Activated T-helper 1 cell treated with anti-CD3 and anti-CD28 coated beads, Interleukin-12 subunit alpha, Interleukin-12 subunit beta, Interleukin-2, Interleukin-4 antibody, amounts not matched to agents 30 ng/mL and 10 ng/mL and 1 ng/mL, durations not matched to agents 14 hours and 24 hours and 36 hours (primary cell): ENCODE results near the gene OSBPL8. TPM values are rescaled to one million over a fixed set of nuclear protein-coding genes. Genes with fewer than 3 reads are reported as not detected.
"Not testable (repeated sequence)": the region's sequence is repeated elsewhere in the genome, so short reads cannot be mapped to it uniquely, and the experiment has no call there.

Source experiments
- DNase-seq: peaks from one replicate; pipeline ENCODE4 v3.0.0; 2021; ENCODE audit warnings: low spot score
- H3K27ac Mint-ChIP-seq: one replicate; pipeline ENCODE4 v1.8.0; 2021; ENCODE audit warnings: mild to moderate bottlenecking, mixed read lengths
- H3K27me3 Mint-ChIP-seq: one replicate; pipeline ENCODE4 v1.8.0; 2022; ENCODE audit warnings: mild to moderate bottlenecking, moderate library complexity, mixed read lengths; ENCODE audit not compliant: insufficient read depth
- H3K36me3 Mint-ChIP-seq: one replicate; pipeline ENCODE4 v1.8.0; 2021; ENCODE audit warnings: low read depth, mixed read lengths
- H3K4me1 Mint-ChIP-seq: one replicate; pipeline ENCODE4 v1.8.0; 2021; ENCODE audit warnings: low read depth, mixed read lengths
- H3K4me3 Mint-ChIP-seq: one replicate; pipeline ENCODE4 v1.8.0; 2021; ENCODE audit warnings: mild to moderate bottlenecking, moderate library complexity, mixed read lengths
- H3K9me3 Mint-ChIP-seq: one replicate; pipeline ENCODE4 v1.8.0; 2021; ENCODE audit warnings: mixed read lengths
- intact Hi-C: fragments of 100-400 bp; cut with micrococcal nuclease; formaldehyde crosslinking; loops from one replicate; pipeline ENCODE4 v1.15.1; 2024
- total RNA-seq: library from RNA; stranded (reverse); gene quantifications from 2 replicates; pipeline ENCODE4 v1.2.3, GENCODE V29; 2022

Gene OSBPL8
- total RNA-seq, 1 donor from 2014 or later = 86.9 TPM

DNA sequence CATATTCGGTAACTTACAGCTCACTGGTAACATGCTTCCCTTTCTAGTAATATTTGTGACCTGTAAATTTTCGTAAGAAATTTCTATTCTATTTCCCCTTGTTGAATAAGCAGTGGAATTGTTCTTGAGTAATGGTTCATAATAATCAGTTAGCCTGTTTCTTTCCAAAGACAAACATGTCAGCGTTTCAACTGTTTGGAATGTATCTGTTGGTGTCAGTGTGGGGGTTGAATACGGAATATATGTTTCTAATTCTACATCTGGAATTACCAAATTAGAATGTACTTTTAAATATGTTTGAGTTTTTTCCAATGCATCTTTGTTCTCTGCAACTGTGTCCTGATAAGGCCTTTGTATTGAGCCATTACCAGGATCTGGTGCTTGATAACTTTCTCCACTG lies 213.3 kb downstream of the OSBPL8 start:
- Mint-ChIP-seq H3K36me3 (peaks cover 3% of the 10 kb centered on the region), H3K9me3 (no peaks in the 10 kb centered on the region), H3K27ac (peak overlapping the region; percentile 14), H3K4me1 (peaks cover 35% of the 10 kb centered on the region), H3K4me3 (peak overlapping the region; percentile 52), H3K27me3 (peaks cover 4% of the 10 kb centered on the region)
- intact Hi-C loops = loop anchor here (2.0 to 10.0 kb wide), 6 partner anchors 71 to 1014 kb away; partner anchors contain the start of genes CAPS2, GLIPR1L1 and ZDHHC17
- DNase-seq = no peak

DNA sequence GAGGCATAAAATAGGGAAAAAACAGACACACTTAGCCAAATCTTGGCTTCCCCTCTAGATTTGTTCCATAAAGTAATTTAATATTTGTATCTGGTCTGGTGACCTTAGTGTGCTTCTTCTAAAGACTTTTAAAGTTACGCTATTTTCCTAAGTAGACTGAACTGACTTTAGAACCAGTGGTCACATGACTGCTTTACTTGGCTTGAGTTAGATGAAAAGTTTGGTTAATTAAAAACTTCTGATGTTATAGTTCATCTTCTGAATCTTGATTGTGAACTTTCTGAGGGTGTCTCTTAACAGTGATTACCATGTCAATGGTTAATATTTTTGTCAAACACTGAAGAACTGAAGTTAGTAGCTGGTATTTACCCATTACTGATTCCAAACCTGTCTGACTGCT lies 214.0 kb downstream of the OSBPL8 start:
- H3K27me3 Mint-ChIP-seq = peaks cover 4% of the 10 kb centered on the region
- peaks cover 3% of the 10 kb centered on the region for H3K36me3 Mint-ChIP-seq
- H3K4me1 Mint-ChIP-seq = peaks cover 35% of the 10 kb centered on the region
- H3K4me3 Mint-ChIP-seq = no peak overlapping the region
- H3K27ac Mint-ChIP-seq = no peak overlapping the region
- intact Hi-C loops = loop anchor here (5.0 to 10.0 kb wide), 5 partner anchors 371 to 1013 kb away; partner anchors contain the start of genes CAPS2, GLIPR1L1 and ZDHHC17
- no peaks in the 10 kb centered on the region for H3K9me3 Mint-ChIP-seq
- no peak for DNase-seq

DNA sequence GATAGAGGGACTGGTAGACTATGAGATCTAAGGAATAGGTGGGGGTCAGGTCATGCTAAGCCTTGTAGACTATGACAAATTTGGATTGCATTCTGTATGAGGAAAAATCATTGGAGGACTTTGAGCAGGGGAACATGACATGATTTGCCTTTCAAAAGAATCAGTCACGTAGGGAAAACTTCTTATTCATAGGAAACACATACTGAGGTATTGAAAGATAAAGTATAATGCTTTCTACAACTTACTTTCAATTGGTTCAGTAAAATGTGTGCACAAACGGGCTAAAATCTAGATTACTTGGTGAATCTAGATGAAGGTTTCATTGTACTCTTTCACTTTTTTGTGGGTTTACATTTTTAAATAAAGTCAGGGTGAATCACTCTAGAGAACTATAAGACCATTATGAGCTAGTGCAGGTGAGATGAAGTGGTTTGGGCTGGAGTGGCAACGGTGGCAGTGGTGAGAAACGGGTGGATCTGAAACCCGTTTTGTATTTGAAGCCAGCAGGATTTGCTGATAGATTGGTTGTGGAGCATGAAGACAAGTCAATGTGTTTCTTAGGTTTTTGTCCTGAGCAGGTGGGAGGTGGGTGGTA lies 218.0 kb downstream of the OSBPL8 start:
- Mint-ChIP-seq H3K9me3 (no peaks in the 10 kb centered on the region), H3K36me3 (peaks cover 3% of the 10 kb centered on the region), H3K4me1 (peaks cover 12% of the 10 kb centered on the region), H3K27ac (no peak overlapping the region), H3K27me3 (peaks cover 15% of the 10 kb centered on the region), H3K4me3 (no peak overlapping the region)
- no peak for DNase-seq
- intact Hi-C loops = loop anchor here (10.0 kb wide), 1 partner anchor 367 kb away; no protein-coding TSS in a partner anchor

DNA sequence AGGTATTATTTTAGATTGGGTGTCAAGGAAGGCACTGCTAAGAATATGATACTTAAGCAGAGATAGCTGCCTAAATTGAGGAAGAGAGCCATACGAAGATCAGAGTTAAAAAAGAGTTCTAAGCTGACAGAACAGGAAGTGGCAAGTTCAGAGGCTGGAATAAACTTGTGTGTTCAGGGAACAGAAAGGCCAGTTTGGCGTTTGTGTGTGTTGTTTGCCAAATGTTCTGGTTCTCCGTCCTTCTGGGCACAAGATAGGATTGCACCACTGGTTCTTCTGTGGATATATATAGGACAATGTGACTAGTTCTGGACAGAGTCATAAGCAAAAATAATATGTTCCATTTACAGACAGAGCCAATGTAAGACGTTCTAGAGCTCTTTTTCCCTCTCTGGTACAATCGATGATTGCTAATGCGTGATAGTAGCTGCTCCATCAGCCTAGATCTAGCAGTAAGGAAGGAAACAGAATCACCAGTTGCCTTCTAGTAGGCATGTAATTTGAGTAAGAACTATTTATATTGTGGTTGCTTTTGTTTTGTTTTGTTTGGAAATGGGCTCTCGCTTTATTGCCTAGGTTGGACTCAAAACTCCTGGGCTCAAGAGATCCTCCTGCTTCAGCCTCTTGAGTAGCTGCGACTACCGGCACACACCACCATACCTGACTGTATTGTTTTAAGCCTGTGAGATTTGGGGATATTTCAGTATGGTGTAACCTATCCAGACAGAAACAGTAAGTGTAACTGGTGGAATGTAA lies 218.7 kb downstream of the OSBPL8 start:
- Mint-ChIP-seq H3K27ac (no peak overlapping the region), H3K4me1 (peaks cover 6% of the 10 kb centered on the region), H3K27me3 (peaks cover 17% of the 10 kb centered on the region), H3K4me3 (no peak overlapping the region), H3K36me3 (no peaks in the 10 kb centered on the region), H3K9me3 (no peaks in the 10 kb centered on the region)
- DNase-seq = no peak
- intact Hi-C loops = loop anchor here (10.0 kb wide), 1 partner anchor 366 kb away; no protein-coding TSS in a partner anchor

DNA sequence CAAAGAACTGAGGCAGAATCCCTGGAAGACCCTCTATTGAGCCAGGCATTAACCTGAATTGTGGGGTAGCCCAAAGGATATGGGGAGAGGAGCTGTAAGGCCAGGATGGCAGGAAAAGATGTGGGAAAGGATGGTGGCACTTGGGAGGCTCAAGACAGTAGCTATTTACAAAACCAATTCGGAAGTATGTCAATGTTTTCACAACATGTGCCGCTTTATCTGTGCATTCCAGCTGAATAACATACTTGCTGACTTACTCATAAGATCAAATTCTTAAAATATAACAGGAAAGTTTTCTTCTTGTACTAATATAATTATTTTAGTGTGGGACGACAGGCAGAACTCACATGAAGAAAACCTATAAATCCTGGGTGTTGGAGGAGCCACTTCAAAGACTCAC lies 222.0 kb downstream of the OSBPL8 start:
- H3K27me3 Mint-ChIP-seq = peaks cover 16% of the 10 kb centered on the region
- H3K9me3 Mint-ChIP-seq = no peaks in the 10 kb centered on the region
- H3K4me3 Mint-ChIP-seq = no peak overlapping the region
- no peak for DNase-seq
- no peaks in the 10 kb centered on the region for H3K36me3 Mint-ChIP-seq
- intact Hi-C loops = no loop called here
- H3K27ac Mint-ChIP-seq = no peak overlapping the region
- peaks cover 6% of the 10 kb centered on the region for H3K4me1 Mint-ChIP-seq

DNA sequence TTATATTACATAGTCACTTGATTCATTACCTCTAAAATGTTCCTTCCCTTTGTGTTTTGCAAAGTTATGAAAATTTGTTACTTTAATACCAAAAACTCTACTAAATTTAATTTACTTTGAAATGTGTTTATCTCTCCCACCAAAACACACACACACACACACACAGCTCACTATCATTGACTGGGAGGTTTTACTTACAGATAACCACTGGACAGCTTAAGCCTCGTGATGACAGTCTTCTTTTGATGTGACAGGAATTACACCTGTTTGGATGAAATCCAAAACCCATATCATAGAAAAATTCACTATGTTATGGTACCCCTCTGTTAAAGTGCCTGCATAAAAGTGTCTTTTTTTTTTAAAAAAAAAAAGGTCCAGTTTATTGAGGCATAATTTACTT lies 227.0 kb downstream of the OSBPL8 start:
- intact Hi-C loops = no loop called here
- Mint-ChIP-seq H3K4me1 (no peaks in the 10 kb centered on the region), H3K27ac (no peak overlapping the region), H3K36me3 (no peaks in the 10 kb centered on the region), H3K9me3 (no peaks in the 10 kb centered on the region), H3K27me3 (peaks cover 10% of the 10 kb centered on the region), H3K4me3 (no peak overlapping the region)
- no peak for DNase-seq

DNA sequence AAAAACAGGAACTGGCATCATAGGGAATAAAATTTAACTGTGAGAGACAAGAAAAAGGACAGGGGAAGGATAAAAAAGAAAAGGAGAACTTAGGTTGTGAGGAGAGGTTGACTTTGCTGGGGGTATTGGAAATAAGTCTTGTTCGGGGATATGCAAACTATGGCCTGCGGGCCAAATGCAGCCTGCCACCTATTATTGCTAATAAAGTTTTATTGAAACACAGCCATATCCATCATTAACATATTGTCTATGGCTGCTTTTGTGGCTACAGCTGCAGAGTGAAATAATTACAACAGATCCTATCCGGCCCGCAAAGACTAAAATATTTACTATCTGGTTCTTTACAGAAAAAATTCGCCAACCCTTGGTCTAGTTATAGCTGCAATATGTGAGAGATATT lies 230.0 kb downstream of the OSBPL8 start:
- no peak overlapping the region for H3K27ac Mint-ChIP-seq
- intact Hi-C loops = no loop called here
- H3K36me3 Mint-ChIP-seq = no peaks in the 10 kb centered on the region
- H3K4me1 Mint-ChIP-seq = no peaks in the 10 kb centered on the region
- H3K9me3 Mint-ChIP-seq = peaks cover 4% of the 10 kb centered on the region
- DNase-seq = no peak
- H3K27me3 Mint-ChIP-seq = peaks cover 8% of the 10 kb centered on the region
- H3K4me3 Mint-ChIP-seq = no peak overlapping the region

DNA sequence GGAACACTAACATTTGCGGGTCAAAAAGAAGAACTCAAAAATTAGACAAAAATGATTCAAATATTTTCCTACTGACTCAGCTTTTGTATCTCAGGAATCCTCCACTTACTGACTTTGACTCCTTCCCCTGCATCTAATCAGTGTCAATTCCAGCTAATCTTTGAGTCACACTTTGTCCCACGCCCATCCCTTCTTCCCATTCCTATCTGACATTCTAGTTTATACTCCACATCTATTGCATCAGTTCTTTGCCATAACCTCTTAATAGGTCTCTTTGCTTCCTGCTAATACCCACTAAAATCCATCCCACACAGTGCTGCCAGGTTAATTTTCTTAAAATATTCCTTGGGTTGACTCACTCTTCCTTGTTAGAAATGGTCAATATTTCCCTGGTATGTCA lies 230.4 kb downstream of the OSBPL8 start:
- peaks cover 4% of the 10 kb centered on the region for H3K9me3 Mint-ChIP-seq
- H3K27ac Mint-ChIP-seq = no peak overlapping the region
- H3K36me3 Mint-ChIP-seq = no peaks in the 10 kb centered on the region
- H3K27me3 Mint-ChIP-seq = peaks cover 8% of the 10 kb centered on the region
- H3K4me3 Mint-ChIP-seq = no peak overlapping the region
- H3K4me1 Mint-ChIP-seq = no peaks in the 10 kb centered on the region
- no peak for DNase-seq
- intact Hi-C loops = no loop called here

DNA sequence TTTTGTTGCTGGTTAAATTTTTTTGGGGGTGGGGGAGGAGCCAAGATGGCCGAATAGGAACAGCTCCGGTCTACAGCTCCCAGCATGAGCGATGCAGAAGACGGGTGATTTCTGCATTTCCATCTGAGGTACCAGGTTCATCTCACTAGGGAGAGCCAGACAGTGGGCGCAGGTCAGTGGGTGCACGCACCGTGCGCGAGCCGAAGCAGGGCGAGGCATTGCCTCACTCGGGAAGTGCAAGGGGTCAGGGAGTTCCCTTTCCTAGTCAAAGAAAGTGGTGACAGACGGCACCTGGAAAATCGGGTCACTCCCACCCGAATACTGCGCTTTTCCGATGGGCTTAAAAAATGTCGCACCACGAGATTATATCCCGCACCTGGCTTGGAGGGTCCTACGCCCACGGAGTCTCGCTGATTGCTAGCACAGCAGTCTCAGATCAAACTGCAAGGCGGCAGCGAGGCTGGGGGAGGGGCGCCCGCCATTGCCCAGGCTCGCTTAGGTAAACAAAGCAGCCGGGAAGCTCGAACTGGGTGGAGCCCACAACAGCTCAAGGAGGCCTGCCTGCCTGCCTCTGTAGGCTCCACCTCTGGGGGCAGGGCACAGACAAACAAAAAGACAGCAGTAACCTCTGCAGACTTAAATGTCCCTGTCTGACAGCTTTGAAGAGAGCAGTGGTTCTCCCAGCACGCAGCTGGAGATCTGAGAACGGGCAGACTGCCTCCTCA lies 239.8 kb downstream of the OSBPL8 start:
- DNase-seq, H3K27me3 Mint-ChIP-seq, H3K4me3 Mint-ChIP-seq, H3K4me1 Mint-ChIP-seq, H3K9me3 Mint-ChIP-seq, H3K36me3 Mint-ChIP-seq, intact Hi-C loops, H3K27ac Mint-ChIP-seq: not testable (repeated sequence)

DNA sequence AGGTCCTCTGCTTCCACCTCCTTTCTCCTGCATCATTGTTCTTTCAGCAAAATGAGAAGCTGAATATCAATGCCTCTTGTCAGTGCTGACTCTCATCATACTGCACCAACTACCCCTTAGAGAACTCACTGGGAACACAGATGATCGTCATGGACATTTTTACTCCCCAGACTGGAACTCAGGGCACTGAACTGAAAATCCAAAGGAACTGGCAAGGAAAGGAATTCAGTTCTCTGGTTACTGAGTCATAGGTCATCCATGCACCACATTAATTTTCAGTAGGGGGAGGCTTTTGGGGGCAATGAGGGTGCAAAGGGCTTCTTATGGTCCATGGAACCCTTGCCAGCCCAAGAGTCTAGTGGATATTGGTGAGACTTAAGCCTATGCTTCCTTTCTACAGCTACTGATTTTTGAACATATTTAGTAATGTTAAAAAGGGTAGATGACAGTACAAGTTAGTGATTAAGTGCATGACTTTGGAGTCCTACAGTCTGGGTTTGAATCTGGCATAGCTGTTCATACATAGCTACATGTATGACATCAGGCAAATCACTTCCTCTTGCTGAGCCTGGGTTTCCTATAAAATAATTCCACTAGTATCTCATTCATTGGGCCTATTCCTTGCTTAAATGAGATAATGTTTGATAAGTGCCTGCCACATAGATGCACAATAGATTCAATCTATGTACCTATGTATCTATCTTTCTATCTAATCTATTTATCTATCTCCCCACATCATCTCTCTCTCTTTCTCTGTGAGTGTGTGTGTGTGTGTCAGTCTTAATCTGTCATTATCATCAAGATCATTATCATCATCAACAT lies 240.6 kb downstream of the OSBPL8 start:
- H3K27me3 Mint-ChIP-seq = peaks cover 6% of the 10 kb centered on the region
- no peaks in the 10 kb centered on the region for H3K36me3 Mint-ChIP-seq
- H3K4me1 Mint-ChIP-seq = no peaks in the 10 kb centered on the region
- no peaks in the 10 kb centered on the region for H3K9me3 Mint-ChIP-seq
- no peak overlapping the region for H3K4me3 Mint-ChIP-seq
- intact Hi-C loops = no loop called here
- H3K27ac Mint-ChIP-seq = no peak overlapping the region
- no peak for DNase-seq

DNA sequence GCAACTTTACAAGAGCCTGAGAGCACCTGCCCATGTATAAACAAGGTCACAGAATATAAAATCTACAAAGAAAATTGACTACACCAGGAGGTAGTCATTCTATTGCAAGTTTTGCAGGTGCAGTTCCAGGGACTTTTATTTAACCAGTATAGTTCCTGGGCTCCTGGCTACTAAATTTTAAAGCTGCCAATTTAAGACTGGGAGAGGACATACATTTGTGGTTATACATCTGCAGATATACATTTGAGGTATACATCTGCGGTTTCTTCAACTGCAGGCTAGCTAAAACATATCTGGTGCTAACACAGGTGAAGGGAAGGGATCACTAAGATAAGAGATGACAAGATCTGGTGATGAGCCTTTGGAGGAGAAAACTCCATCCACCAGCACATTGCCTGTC lies 241.6 kb downstream of the OSBPL8 start:
- no peak overlapping the region for H3K4me3 Mint-ChIP-seq
- peaks cover 7% of the 10 kb centered on the region for H3K27me3 Mint-ChIP-seq
- no peaks in the 10 kb centered on the region for H3K36me3 Mint-ChIP-seq

DNA sequence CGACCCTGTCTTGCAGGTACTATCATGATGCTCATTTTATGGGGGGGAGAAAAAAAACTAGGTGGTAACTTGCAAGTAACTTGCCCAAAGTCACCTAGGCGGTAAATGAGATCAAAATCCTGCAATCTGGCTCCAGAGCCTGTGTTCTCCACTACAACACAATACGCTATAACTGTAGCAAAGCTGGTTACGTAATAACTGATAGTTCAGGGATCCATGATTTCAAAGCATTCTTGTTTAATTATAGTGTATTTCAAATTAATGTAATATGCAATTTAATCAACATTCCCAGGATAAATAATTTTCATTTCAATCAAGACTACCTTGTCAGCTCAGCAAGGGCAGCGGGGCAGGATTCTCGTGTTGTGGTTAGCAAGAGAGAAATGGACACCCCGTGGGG lies 243.1 kb downstream of the OSBPL8 start:
- Mint-ChIP-seq H3K9me3 (no peaks in the 10 kb centered on the region), H3K27me3 (peaks cover 13% of the 10 kb centered on the region), H3K27ac (no peak overlapping the region), H3K4me3 (no peak overlapping the region), H3K4me1 (no peaks in the 10 kb centered on the region), H3K36me3 (no peaks in the 10 kb centered on the region)
- intact Hi-C loops = no loop called here
- no peak for DNase-seq

More for the DNA sequence above, 241.6 kb downstream of the OSBPL8 start:
- Mint-ChIP-seq H3K27ac (no peak overlapping the region), H3K9me3 (no peaks in the 10 kb centered on the region), H3K4me1 (no peaks in the 10 kb centered on the region)
- intact Hi-C loops = no loop called here
- no peak for DNase-seq
